HG02870 (cell line): ENCODE measurements around the gene TK1.
A peak's percentile ranks its signal among the peaks of the same experiment; 100 is the strongest.
"Not testable (repeated sequence)": the region's sequence is repeated elsewhere in the genome, so short reads cannot be mapped to it uniquely, and the experiment has no call there.

Experiments used
- ATAC-seq: cut with Tn5 transposase; IDR thresholded peaks from one replicate; pipeline ENCODE4 v1.9.1; 2021; ENCODE audit warnings: mild to moderate bottlenecking, moderate library complexity; ENCODE audit not compliant: unreplicated experiment

TK1 gene

GRCh38 chr17:78154903-78155811 lies 31.7 kb downstream of the TK1 start:
- peak; percentile 49 for ATAC-seq

- ATAC-seq, result no peak
These were observed 35.3 kb downstream of the TK1 start for GRCh38 chr17:78151514-78152008.

- no peak for ATAC-seq
These were observed 38.4 kb downstream of the TK1 start for GRCh38 chr17:78148286-78149016.

- peak; percentile 54 for ATAC-seq
These were observed 39.4 kb downstream of the TK1 start for GRCh38 chr17:78147315-78147998.

GRCh38 chr17:78146881-78147280 lies 40.0 kb downstream of the TK1 start:
- ATAC-seq, result no peak

GRCh38 chr17:78146471-78146869 lies 40.4 kb downstream of the TK1 start:
- ATAC-seq, result no peak

GRCh38 chr17:78144736-78145641 lies 41.9 kb downstream of the TK1 start:
- ATAC-seq, result no peak

- ATAC-seq, result no peak
These were observed 42.6 kb downstream of the TK1 start for GRCh38 chr17:78144147-78144719.

- ATAC-seq, result no peak
These were observed 43.4 kb downstream of the TK1 start for GRCh38 chr17:78143214-78144146.

GRCh38 chr17:78142119-78142861 lies 44.6 kb downstream of the TK1 start:
- ATAC-seq, result no peak

- no peak for ATAC-seq
These were observed 45.3 kb downstream of the TK1 start for GRCh38 chr17:78141437-78142118.

- peak; percentile 85 for ATAC-seq
These were observed 46.4 kb downstream of the TK1 start for GRCh38 chr17:78140169-78141051.

- not testable (repeated sequence) for ATAC-seq
These were observed 47.0 kb downstream of the TK1 start for GRCh38 chr17:78139861-78140168.

GRCh38 chr17:78138204-78139060 lies 48.4 kb downstream of the TK1 start:
- no peak for ATAC-seq

- no peak for ATAC-seq
These were observed 49.3 kb downstream of the TK1 start for GRCh38 chr17:78137392-78138203.
